GM11168 (cell line): ENCODE data around the gene PTCD1.
"Not testable (repeated sequence)": the region's sequence is repeated elsewhere in the genome, so short reads cannot be mapped to it uniquely, and the experiment has no call there.

Experiments used
- in situ Hi-C: fragments of 300-500 bp; cut with MboI; formaldehyde crosslinking; loops from one replicate; pipeline ENCODE4 v1.12.0; 2022; ENCODE audit warnings: low sequenced_read_pairs; ENCODE audit not compliant: unreplicated experiment

Gene PTCD1

GRCh38 chr7:99390941-99391602, 47.5 kb downstream of the PTCD1 start:
- in situ Hi-C loops = no loop called here

DNA sequence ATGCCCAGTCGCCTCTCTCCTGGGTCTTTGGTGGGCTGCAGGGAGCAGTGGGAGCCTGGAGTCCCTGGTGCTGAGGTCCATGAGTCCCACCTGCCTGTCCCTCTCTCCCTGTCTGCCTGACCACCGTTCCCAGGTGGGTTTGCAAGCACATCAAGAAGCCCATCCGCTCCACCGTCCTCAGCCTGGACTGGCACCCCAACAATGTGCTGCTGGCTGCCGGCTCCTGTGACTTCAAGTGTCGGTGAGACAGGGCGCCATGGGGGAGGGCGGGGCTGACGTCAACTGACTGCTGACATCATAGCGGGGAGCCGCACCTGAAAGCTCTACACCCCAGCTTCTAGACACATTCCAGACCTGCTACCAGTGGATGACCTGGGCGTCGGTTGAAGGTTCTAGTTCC, 48.8 kb downstream of the PTCD1 start:
- in situ Hi-C loops = no loop called here

DNA sequence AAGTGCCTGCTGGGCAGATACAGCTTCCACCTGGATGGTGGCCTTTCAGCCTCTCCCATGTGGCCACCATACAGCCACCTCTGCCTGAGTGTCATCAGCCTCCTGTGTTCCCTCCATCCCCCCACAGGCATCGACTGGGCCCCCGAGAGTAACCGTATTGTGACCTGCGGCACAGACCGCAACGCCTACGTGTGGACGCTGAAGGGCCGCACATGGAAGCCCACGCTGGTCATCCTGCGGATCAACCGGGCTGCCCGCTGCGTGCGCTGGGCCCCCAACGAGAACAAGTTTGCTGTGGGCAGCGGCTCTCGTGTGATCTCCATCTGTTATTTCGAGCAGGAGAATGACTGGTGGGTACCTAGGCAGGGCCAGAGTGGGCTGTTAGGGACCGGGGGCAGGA, 50.7 kb downstream of the PTCD1 start:
- in situ Hi-C loops = no loop called here

- in situ Hi-C loops = not testable (repeated sequence)
Measured at GRCh38 chr7:99387239-99387635, 51.4 kb downstream of the PTCD1 start.

GRCh38 chr7:99386584-99387238, 51.9 kb downstream of the PTCD1 start:
- in situ Hi-C loops = no loop called here

DNA sequence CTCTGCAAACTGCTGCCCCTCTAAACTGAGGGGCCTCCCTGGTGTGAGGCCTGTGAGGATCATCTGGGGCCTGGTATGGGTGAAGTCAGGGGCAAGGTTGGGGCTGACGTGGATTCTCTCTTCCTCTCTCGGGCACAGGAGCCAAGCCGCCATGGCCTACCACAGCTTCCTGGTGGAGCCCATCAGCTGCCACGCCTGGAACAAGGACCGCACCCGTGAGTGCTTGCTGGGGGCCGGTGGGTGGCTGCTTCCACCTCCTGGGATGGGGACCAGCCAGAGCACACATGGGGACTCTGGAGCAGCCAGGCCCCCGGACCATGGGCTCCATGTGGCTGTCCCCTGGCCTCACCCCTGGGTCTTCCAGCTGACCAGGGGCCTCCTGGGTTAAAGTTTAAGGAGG, 53.0 kb downstream of the PTCD1 start:
- in situ Hi-C loops = no loop called here

- in situ Hi-C loops = no loop called here
Measured at GRCh38 chr7:99384523-99384922, 54.1 kb downstream of the PTCD1 start.

GRCh38 chr7:99383791-99384370, 54.7 kb downstream of the PTCD1 start:
- in situ Hi-C loops = no loop called here

- in situ Hi-C loops = no loop called here
Measured at GRCh38 chr7:99383203-99383602, 55.4 kb downstream of the PTCD1 start.

DNA sequence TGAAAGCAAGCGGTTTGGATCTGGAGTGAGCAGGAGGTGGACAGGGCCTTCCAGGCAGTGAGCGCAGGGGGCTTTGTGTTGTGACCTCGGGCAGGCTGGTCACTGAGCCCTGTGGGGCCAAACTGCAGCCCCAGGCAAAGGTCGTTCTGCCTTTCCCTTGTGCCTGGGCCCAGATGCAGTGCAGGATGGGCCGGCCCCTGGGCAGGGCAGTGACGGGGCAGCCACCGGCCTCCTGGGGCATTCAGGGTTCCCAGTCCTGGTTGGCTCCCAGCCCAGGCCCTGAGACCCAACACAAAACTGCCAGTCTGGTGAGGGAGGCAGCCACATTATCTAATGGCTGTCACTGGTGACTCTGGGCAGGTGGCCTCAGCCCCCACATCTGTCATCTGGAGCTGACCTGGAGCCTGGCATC, 56.9 kb downstream of the PTCD1 start:
- in situ Hi-C loops = no loop called here

- in situ Hi-C loops = no loop called here
Measured at GRCh38 chr7:99380823-99381663, 57.6 kb downstream of the PTCD1 start.

- in situ Hi-C loops = no loop called here
Measured at GRCh38 chr7:99380032-99380822, 58.4 kb downstream of the PTCD1 start.

- in situ Hi-C loops = not testable (repeated sequence)
Measured at GRCh38 chr7:99379693-99380031, 58.9 kb downstream of the PTCD1 start.

- in situ Hi-C loops = no loop called here
Measured at GRCh38 chr7:99379043-99379577, 59.5 kb downstream of the PTCD1 start.

- in situ Hi-C loops = no loop called here
Measured at GRCh38 chr7:99375070-99375807, 63.4 kb downstream of the PTCD1 start.

GRCh38 chr7:99374111-99375064, 64.2 kb downstream of the PTCD1 start, which contains the start of gene ARPC1B:
ARPC1B (plus strand) TSS chr7:99374730; CDS start chr7:99385715, 10,985 bp downstream.
- in situ Hi-C loops = no loop called here

DNA sequence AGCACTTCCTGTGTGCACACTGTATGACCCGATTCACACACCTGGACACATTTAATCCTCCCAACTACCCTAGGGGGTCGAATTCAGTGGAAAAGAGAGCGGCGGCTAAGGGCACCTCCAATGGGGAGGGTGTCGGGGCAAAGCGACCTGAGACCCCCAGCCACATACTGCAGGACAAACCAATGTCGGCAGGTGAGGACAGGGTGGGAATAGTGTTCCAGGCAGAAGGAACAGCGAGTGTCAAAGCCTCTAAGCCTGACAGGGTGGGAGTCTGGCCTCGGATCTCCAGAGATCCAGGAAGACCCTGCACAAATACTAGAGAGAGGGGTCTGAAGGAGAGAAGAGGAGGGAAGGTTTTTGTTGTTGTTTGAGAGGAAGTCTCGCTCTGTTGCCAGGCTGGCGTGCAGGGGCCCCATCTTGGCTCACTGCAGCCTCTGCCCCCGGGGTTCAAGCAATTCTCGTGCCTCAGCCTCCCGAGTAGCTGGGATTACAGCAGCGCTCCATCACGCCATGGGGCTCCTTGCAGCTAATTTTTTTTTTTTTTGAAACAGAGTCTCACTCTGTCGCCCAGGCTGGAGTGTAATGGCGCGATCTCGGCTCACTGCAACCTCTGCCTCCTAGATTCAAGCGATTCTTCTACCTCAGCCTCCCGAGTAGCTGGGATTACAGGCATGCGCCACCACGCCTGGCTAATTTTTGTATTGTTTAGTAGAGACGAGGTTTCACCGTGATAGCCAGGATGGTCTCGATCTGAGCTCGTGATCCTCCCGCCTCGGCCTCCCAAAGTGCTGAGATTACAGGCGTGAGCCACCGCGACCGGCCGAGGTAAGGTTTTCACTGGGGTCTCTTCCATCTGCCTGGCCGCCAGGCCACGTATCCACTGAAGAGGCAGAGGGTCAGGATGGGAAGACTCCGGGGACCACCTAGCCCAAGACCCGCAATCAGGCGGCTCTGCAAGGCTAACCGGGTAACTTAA, 65.2 kb downstream of the PTCD1 start:
- in situ Hi-C loops = no loop called here
